Nephron (organoid): ENCODE measurements around the gene SCP2.

Experiments
- H3K27ac Mint-ChIP-seq, 3 experiments: 2 replicates each; pipeline ENCODE4 v1.8.0; 2020; ENCODE audit warnings: mixed read lengths in 3 of 3, mild to moderate bottlenecking in 2 of 3, moderate library complexity in 1 of 3
- H3K27me3 Mint-ChIP-seq: 2 replicates; pipeline ENCODE4 v1.8.0; 2021; ENCODE audit warnings: low read depth, mild to moderate bottlenecking, moderate library complexity, mixed read lengths
- H3K36me3 Mint-ChIP-seq: 2 replicates; pipeline ENCODE4 v1.8.0; 2020; ENCODE audit warnings: low read depth, mixed read lengths
- H3K4me1 Mint-ChIP-seq: 2 replicates; pipeline ENCODE4 v1.8.0; 2020; ENCODE audit warnings: mixed read lengths
- H3K4me3 Mint-ChIP-seq, 3 experiments: 2 replicates each; pipeline ENCODE4 v1.8.0; 2020; ENCODE audit warnings: mild to moderate bottlenecking in 3 of 3, mixed read lengths in 3 of 3, moderate library complexity in 2 of 3
- H3K9me3 Mint-ChIP-seq: 2 replicates; pipeline ENCODE4 v1.8.0; 2020; ENCODE audit warnings: mixed read lengths
- CTCF ChIP-seq, 3 experiments: fragments of 200-600 bp; sonication (generic); IDR thresholded peaks; one replicate each; pipeline ENCODE4 v1.5.0; 2021; ENCODE audit warnings: antibody characterized with exemption in 3 of 3; ENCODE audit not compliant: unreplicated experiment in 3 of 3

The SCP2 gene

DNA sequence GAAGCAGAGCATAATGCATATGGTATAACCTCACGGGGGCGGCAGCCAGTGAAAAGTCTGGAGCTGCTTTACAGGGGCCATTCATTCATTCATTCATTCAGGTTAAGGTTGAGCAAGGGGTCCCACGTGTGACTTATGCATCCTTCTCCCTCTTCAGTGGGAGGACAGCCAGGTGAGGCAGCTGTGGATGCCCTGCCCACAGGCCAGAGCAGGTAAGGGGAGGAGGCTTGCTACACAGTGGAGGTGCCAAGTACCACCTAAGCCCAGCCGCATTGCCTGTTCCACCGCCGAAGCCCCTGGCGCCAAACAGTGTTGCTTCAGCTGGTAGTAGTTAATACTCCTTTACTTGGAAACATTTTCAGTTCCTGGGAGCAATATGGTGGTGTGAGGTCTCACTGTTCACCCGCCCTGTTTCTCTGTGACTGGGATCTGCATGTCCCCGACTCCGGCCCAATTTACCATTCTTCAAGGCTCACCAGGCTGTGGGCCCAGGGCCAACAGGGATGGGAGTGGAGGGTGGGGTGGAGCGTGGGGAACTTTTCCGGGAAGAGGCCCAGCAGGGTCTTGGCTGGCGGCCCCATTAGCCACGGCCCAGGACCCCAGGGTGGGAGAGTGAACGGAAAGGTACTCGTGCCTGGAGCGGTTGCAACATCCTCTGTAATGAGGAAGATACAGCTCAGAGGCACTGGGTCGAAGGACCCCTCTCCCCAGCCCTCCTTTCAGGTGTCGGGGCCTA is 134.2 kb downstream of the SCP2 start:
- peaks cover 54% of the 10 kb centered on the region for H3K27me3 Mint-ChIP-seq
- H3K9me3 Mint-ChIP-seq = no peaks in the 10 kb centered on the region
- peak overlapping the region; percentile 17 to 55 (median 23) for H3K27ac Mint-ChIP-seq
- H3K4me3 Mint-ChIP-seq = peak overlapping the region; percentile 82 to 84 (median 84)
- H3K36me3 Mint-ChIP-seq = no peaks in the 10 kb centered on the region
- H3K4me1 Mint-ChIP-seq = peaks cover 29% of the 10 kb centered on the region
- TF ChIP-seq CTCF (IDR thresholded peaks at IDR 0.05; ENCODE audit: unreplicated experiment in 3 of 3) = no peak

- no peaks in the 10 kb centered on the region for H3K36me3 Mint-ChIP-seq
- peak within 1 kb of the TSS; percentile 82 to 84 (median 84) for H3K4me3 Mint-ChIP-seq
- H3K27me3 Mint-ChIP-seq = peaks cover 54% of the 10 kb centered on the region
- no peak for TF ChIP-seq CTCF (IDR thresholded peaks at IDR 0.05; ENCODE audit: unreplicated experiment in 3 of 3)
- H3K4me1 Mint-ChIP-seq = peaks cover 35% of the 10 kb centered on the region
- no peaks in the 10 kb centered on the region for H3K9me3 Mint-ChIP-seq
- peak within 1 kb of the TSS; percentile 17 to 55 (median 23) for H3K27ac Mint-ChIP-seq
These were observed 135.0 kb downstream of the SCP2 start, which contains the start of gene PODN for GRCh38 chr1:53061859-53062707. TSS of gene PODN (plus strand) at chr1:53062213. CDS start at chr1:53069856, 7,643 bp downstream.

DNA sequence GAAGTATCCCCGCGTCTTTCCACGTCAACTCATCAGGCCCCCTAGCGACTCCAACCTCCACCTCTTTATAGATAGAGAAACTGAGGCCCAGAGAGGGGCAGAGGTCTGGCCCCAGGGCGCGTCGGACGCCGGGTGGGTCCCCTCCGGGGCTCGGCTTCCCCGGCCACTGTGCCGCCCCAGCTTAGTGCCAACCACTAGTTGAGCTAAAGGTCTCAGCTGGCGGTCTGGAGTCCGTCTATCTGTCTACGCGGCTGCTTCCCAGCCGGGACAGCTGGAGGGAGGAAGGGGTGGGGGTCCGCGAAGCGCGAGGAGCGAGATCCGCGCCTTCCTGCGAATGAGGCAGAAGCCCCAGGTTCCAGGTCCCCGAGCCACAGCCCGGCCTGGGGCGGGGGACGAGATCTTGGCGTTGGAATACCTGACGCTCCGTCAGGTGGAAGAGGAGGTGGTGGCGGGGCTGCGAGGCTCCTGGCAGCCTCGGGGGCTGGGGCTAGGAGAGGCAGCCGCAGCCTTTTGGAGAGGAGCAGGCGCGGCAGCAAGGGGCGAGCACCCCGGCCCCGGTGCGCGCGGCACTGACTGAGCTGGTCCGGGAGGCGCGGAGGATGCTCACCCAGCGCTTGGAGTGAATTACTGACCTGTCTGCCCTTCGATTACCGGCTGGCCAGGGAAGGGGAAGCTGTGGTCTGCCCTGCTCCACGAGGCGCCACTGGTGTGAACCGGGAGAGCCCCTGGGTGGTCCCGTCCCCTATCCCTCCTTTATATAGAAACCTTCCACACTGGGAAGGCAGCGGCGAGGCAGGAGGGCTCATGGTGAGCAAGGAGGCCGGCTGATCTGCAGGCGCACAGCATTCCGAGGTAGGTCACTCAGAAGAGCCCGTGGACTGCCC is 135.9 kb downstream of the SCP2 start:
- Mint-ChIP-seq H3K4me1 (peaks cover 26% of the 10 kb centered on the region), H3K27ac (peak overlapping the region in 1 of 3 experiments; percentile 15), H3K9me3 (no peaks in the 10 kb centered on the region), H3K27me3 (peaks cover 49% of the 10 kb centered on the region), H3K4me3 (peak overlapping the region; percentile 73 to 81 (median 80)), H3K36me3 (no peaks in the 10 kb centered on the region)
- no peak for TF ChIP-seq CTCF (IDR thresholded peaks at IDR 0.05; ENCODE audit: unreplicated experiment in 3 of 3)

DNA sequence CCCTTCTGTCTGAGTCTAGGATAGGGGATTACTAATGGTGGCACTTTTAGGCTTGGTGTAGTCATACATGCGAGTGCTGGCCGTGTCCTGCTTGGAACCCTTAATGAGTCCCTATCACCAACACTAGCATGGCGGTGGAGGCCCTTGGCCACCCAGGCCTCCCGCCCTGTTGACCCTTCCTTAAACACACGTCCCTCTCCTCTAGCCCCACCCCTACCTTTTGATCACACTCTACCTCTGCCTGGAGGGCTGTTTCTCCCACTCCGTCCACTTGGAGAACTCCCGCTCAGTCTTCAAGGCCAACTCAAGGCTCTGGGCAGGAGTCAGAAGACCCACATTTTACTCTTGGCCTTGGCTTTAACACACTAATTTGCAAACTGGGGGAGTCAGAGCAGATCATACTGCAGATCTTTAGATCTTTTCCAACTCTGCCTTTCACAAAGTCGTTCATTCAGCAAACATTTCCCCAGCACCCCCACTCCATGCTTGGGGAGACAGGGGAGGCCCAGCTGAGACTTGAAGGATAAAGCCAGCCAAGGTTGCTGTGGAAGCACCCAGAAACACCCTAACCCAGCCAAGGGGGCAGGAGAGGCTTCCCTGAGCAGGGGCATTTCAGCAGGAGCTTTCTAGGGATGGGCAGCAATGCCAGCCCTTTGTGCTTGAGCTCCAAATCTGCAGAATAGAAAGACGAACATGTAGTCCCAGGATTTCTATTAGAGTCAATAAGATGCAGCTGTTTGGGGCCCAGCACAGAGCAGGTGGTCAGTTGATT is 136.9 kb downstream of the SCP2 start:
- no peak for TF ChIP-seq CTCF (IDR thresholded peaks at IDR 0.05; ENCODE audit: unreplicated experiment in 3 of 3)
- Mint-ChIP-seq H3K27ac (peak overlapping the region in 1 of 3 experiments; percentile 15), H3K9me3 (no peaks in the 10 kb centered on the region), H3K36me3 (no peaks in the 10 kb centered on the region), H3K4me1 (peaks cover 26% of the 10 kb centered on the region), H3K27me3 (peaks cover 46% of the 10 kb centered on the region), H3K4me3 (peak overlapping the region; percentile 73 to 81 (median 80))

- H3K36me3 Mint-ChIP-seq = no peaks in the 10 kb centered on the region
- H3K27me3 Mint-ChIP-seq = peaks cover 38% of the 10 kb centered on the region
- no peak overlapping the region for H3K27ac Mint-ChIP-seq
- H3K9me3 Mint-ChIP-seq = no peaks in the 10 kb centered on the region
- H3K4me1 Mint-ChIP-seq = peaks cover 26% of the 10 kb centered on the region
- peak overlapping the region; percentile 27 to 60 (median 28) for H3K4me3 Mint-ChIP-seq
- TF ChIP-seq CTCF (IDR thresholded peaks at IDR 0.05; ENCODE audit: unreplicated experiment in 3 of 3) = no peak
These were observed 138.3 kb downstream of the SCP2 start for GRCh38 chr1:53065391-53065790.
